Hematopoietic multipotent progenitor cell treated with erythropoietin and hydrocortisone succinate and interleukin-3 and kit ligand, for 8 days (in vitro differentiated cells): ENCODE measurements around the gene MMP24OS.

Source experiments
- DNase-seq: peaks from one replicate; pipeline ENCODE4 v3.0.0-alpha.2; 2015

The MMP24OS gene

DNA sequence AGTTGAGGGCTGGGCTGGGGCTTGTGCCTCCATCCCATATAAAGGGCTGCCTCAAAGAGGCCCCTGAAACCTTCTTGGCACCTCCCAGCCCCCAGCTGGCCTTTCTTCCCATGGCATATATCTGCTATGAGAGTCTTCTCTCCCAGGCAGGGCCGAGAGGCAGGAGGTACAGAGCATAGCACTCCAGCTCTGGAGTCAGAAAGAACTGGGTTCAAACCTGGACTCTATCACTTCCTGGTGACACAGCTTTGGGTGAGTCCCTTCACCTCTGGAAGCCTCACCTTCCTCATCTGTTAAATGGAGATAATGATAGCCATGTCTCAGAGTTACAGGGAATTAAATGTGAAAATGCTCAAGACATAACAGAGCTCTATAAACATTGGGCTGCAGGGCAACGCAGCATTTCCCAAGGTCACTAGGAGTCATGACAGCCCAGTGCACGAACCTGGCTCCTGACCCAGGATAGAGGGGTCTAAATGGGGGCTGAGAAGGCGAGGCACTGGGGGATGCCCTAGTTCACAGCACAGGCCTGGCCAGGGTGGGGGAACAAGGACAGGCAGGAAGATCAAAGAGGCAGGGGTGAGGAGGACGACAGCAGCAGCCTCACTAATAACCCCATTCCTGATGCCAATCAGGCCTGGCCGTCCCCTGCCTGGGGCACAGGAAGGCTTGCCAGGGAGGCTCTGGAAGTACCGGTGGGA lies 12.4 kb upstream of the MMP24OS start:
- no peak for DNase-seq

DNA sequence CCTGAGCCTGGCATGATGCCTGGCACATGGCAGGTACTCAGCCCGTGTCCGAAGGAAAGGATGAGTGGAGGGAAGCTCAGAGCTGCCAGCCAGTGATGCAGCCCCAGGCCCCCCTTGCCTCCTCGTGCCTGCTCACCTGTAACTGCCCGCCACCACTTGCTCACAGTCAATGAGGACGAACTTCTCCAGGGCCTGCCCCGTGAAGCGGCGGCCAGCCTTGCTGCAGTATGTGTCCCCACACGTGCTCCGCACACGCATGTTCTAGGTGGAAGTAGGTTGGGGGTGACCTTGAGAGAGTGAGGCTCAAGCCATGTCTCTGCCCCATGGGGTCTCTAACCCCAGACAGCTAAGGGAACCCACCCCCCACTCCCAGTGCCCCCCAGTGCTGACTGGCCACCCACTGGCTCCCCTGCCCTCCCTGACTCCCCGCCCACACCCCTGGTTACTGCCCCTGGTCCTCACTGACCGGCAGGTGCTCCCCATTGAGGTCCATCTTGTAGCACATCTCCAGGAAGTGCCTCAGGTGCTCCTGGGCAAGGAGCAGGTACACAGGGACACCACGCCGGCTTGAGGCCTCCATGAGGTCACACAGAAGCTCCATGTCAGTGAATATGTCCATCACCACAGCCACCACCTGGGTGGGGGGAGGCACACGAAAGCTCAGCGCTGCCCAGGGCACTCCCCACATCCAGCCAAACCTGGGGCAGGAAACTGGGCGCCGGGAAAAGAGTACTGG lies 10.6 kb upstream of the MMP24OS start:
- DNase-seq, result no peak

DNA sequence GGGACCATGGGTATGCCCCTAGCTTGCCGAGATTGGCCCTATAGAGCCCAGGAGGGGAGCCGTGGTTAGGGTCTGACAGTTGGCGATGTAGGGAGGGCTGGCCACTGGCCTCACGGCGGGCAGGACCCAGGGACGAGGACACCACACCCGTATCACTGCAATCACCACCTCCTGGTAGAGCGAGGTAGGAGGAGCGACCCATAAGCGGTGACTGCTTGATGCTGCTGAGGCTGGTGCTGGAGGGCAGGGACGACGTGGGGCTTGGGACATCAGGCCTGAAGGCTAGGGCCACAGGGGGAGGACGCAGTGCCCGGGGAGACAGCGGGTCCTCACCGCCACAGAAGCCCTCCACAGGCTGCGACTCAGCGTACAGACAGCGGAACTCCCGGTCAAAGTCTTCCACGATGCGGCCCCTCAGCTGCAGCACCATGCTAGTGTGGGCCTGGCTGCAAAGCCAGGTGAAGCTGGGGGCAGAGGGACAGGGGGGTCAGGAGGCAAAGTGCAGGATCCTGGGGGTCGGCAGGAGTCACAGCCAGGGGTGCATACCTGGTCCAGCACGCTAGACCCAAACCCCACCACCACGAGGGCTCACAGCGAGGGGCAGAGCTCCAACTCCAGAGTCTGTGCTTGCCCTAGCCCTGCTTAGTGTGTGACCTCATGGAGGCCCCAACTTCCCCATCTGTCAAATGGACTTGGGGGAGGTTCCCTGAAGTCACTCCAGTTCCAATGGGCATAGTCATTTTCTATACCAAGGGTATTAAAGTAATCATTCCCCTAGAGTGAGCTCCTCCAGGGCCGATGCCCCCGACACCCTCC lies 9.8 kb upstream of the MMP24OS start:
- DNase-seq, result no peak

DNA sequence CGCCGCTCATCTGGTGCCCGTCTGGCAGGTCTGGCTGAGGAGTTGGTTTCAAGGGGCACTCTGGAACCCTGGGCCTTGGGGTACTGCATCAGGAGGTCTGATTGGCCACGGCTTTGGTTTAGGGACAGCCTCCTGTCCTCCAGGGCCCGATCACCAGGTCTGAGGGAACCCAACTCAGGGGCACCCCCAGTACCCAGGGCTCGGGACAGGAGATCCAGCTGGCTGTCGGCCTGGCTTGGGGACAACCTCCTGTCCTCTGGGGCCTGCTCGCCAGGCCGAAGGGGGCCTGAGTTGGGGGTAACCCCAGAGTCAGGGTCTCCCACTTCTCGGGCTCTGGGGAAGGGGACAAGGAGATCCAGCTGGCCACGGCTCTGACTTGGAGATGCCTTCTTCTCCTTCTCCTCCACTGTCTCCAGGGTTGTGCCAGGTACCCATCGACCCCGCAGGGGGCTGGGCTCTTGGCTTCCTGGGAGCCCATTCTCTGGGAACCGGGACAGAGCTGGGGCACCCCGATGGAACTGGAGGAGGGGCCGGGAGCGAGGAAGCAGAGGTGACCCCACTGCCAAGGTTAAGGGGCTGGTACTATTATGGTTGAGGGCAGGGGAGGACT lies 9.1 kb upstream of the MMP24OS start:
- DNase-seq, result no peak

DNA sequence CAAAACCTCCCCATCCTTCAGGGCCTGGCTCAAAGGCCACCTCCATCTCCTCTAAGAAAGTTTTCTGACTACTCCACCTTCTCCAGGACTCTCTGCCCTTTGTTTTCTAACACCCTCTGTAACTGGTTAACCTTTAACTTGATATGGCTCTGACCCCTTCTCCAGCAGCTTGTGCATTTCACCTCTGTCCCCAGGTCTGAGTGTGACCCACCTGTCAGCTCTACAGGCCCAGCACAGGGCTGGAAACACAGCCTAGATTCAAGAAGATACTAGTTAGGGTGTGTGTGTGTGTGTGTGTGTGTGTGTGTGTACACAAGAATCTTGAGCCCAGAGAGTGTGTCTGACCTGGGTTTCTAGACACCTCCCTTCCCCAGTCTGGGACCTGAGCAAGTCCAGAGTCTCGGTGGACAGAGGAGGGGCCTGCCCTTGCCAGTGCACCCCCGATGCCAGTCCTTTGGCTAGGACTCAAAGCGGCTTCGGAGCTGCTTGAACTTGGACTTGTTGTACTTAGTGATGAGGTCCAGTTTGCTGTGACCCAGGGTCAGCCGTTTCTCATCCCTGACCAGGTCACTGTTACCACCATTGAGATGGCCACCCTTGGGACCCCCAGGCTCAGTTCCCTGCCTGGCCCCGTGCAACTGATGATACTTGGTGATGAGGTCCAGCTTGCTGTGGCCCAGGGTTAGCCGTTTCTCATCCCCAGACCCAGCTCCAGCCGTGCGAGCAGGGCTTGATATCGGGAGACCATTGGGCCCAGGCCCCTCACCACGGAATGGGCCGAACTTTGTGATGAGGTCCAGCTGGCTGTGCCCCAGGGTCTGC lies 8.4 kb upstream of the MMP24OS start:
- DNase-seq, result no peak

DNA sequence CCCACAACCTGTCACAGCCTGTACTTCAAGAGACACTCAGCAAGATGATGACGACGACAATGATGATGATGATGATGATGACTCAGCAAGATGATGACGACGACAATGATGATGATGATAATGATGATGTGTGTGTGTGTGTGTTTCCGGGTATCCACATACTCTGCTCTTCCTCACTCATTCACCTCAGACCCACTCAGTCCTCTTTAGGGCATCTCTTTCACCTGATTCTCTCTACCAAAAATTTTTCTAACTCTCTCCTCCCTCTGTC lies 7.8 kb upstream of the MMP24OS start:
- no peak for DNase-seq

DNA sequence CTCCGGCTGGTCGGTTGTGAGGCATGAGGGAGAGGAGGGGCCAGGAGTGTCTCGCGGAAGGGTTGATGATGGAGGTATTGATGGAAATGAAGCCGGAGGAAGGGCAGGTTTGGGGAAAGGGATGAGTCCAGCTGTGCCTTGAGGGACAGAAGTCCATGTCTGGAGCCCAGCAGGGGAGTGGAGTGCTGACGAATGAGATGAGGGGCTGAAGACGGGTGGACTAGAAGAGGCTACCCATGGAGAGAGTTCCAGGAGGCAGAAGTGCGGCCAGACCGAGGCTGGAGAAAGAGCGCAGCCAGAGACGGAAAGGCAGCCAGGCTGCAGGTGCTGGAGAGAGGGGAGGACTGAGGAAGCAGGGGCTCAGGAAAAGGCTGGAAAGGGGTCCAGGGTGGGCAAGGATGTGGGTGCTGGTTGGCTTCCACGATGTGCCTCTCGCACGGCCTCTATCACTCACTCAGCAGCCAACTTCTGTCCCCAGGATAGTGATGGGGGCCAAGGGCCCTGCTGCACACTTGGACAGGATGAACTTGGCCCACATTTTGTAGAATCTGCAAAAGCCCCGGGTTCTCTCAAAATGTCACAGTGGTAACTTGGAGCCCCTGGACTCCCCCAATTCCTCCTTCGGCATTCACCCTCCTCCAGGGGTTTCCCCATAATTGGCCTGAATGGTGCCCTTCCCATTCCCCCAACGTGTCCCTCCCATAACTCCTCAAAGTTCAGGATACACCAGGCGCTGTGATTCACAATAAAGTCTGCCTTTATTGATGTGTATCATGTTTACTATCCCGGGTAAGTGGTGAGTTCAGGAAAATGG lies 7.3 kb upstream of the MMP24OS start:
- no peak for DNase-seq

DNA sequence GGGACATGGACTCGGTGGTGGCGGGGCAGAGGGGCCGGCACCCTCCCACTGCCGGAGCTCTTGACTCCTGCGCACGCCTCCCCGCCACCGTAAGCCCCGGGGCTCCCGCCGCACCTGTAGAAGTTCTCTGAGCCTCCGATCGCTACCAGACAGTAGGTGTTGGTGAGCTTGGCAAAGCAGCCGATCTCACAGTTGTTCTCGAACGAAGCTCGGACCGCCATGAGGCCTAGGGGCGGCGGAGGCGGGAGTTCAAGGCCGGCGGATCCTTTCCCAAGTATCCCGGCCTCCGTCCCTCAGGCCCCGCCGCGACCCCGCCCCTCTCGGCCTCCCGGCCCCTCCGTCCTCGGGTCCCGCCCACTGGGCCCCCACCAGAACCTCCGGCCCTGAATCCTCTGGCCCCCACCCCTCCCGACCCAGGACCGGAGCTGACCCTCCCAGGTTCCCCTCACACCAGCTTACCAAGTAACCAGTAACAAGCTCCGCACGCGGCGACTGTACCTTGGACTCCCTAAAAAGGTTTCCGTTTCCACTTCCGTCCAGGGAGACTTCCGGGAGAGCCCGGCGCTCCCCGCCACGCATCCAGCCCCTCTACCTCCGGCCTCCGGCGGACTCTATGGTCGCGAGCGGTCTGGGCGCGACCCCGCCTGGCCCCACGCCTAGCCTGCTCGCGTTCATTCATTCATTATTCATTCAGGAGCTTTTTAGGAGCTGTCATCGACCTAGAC lies 6.5 kb upstream of the MMP24OS start, which contains the start of gene EIF6:
Gene EIF6 (minus strand): TSS at position 506 of the 725 bp plus-strand sequence. CDS start 285 bp downstream, at position 221.
- peak; percentile 91 for DNase-seq

DNA sequence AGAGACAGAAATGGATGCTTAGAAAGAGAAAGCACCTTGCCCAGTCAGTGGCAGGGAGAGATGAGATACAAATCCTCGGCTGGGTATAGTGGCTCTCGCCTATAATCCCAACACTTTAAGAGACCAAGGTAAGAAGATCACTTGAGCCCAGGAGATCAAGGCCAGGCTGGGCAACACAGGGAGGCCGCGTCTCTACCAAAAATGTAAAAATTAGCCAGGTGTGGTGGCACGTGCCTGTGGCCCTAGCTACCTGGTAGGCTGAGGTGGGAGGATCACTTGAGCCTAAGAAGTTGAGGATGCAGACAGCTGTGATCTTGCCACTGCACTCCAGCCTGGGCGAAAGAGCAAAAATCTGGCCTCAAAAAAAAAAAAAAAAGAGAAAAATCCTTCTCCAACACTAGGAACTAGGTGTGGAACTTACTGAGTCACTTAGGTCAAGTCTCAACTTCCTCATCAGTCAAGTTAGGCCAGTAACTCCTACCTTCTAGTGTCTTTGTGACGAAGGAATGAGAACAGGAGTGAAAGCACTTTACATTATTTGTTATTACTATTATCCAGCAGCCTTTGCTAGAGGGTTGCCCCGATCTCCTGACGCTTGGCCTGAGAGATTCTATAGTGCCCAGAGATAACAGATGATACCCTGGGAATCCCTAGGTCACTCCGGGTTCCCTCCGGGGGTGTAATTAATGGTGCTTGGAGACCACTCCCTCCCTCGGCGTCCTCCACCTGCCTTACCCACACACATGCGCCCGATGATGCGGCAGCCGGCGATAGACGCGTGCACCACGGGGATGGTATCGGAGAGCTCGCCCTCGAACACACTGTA lies 5.7 kb upstream of the MMP24OS start:
- DNase-seq, result no peak

DNA sequence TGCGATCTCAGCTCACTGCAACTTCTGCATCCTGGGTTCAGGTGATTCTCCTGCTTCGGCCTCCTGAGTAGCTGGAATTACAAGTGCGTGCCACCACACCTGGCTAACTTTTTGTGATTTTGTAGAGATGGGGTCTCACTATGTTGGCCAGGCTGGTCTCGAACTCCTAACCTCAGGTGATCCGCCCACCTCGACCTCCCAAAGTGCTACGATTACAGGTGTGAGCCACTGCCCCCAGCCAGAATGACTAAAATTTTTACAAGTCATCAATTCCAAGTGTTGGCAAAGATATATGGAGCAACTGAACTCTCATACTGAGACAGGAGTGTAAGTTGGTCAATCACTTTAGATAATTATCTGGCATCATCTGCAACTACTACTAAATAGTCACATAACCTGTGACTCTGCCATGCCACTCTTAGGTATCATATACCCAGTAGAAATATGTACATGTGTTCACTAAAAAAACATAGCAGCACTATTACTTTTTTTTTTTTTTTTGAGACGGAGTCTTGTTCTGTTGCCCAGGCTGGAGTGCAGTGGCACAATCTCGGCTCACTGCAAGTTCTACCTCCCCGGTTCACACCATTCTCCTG lies 3.7 kb upstream of the MMP24OS start:
- DNase-seq, result no peak

DNA sequence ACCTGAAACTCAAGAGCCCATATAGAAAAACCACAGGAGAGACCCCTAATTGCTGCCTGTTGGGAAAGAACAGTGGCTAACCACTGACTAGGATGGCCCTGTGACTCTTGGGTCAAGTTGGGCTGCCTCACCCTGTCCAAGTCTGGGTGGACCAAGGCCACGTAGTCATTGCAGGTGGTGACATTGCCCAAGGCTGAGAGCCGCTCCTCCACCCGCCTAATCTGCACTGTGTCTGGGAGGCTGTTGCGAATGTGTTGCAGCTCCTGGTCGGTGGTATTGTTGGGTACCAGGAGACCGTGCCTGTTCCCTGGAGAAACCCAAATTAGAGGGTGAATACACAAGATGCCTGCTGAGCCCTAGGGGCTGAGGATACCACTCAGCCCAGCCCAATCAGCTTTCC lies 2.6 kb upstream of the MMP24OS start:
- DNase-seq, result no peak

DNA sequence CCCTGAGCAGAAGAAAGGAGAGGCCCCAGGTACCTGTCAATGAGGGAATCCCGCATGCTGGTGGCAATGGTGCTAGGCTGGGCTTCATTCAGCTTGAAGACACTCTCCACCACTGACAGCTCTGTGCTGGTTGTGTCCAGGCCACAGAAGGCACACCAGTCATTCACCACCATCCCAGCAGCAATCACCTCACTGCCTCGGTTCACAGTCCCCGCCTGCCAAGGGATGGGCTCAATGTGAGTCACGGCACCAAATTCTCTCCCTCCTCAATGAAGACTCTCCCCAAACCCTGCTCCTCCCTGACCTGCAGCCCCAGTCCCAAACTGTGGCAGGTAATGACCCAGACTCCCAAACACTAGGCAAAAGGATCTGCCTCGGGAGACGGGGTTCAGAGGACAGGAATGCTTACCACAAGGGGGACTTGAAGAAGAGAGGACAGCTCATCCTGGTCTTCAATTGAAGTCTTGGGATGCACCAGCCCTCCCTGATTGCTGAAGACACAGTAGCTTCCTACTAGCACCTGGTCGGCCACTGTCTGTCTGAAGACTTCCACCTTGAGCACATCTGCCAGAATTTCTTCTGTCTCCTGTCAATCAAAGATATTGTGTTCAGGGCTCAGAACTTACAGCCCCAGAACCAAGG lies 1.7 kb upstream of the MMP24OS start:
- DNase-seq, result no peak

DNA sequence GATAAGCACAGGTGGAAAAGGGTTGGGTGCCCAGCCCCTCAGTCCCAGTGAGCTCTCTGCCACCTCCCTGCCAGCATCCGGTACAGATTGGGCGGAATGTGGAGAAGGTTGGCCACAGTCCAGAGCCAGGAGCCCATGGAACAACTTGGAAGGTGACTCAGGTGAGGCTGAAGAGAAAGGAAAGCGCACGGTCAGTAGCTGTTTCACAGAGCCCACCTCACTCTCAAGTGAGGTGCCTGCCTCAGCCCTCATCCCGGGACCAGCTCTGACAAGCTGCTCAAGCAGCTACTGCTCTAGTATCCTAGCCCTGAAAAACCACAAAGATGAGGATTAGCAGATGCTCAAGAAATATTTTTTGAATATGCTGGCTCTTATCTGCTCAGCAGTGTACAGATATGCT lies 1.1 kb upstream of the MMP24OS start:
- no peak for DNase-seq

DNA sequence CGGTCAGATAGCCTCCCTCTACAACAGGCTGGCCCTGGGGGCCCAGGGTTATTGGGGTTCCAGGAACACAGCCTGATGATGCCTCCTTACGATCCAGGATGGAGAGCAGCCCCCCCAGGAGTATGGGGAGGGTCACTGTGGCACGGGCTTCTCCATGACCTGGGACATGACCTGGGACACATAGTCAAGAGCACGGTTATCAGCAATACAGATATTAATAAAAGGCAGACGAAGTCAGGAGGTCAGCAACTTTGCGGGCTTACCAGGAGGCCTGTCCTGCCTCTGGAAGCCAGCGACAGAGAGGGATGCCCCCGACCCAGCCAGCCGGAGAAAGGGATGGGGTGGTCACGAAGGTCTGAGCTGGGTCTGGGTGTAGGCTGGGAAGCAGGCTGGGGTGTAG lies 795 bp downstream of the MMP24OS start:
- no peak for DNase-seq

DNA sequence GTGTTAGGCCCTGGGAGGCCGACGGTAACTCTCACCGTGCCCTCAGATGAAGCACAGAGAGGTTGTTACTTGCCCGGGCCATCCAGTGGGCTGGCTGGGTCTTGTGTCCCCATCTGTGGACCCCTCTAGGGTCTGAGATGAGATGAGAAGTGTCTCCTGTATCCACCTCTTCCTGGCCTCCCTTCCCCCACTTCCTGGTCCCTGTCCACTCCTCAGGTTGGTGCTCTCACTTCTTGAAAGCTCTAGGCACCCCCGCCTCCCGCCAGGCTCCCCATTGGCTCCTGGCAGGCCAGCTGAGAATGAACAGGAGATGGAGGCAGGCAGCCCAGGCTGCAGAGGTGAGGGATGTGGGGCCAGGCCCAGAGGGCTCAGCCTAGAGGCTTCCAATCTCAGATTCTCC lies 1.5 kb downstream of the MMP24OS start:
- no peak for DNase-seq

DNA sequence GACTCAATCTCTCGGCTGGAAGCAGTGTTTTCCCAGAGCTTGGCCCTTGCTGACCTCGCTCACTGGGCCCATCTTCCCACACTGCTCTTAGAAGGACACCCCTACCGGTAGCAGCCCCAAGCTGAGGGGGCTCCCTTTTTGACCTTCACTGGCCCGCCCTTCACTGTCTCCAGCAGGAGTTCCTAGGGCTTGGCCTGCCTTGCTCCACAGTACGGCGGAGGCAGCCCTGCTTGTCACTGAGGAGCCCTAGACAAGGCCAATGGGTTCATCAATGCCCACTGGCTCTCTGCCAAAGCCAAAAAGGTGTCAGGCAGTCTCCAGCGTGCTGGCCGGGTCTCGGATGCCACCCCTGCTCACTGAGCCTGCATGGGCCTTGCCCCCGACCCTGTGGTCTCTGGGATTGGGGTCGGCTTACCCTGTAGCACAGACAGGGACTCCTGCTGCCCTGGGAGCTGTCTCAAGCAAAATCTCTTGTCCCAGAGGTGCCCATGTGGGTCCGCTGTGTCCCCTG lies 2.1 kb downstream of the MMP24OS start:
- no peak for DNase-seq

DNA sequence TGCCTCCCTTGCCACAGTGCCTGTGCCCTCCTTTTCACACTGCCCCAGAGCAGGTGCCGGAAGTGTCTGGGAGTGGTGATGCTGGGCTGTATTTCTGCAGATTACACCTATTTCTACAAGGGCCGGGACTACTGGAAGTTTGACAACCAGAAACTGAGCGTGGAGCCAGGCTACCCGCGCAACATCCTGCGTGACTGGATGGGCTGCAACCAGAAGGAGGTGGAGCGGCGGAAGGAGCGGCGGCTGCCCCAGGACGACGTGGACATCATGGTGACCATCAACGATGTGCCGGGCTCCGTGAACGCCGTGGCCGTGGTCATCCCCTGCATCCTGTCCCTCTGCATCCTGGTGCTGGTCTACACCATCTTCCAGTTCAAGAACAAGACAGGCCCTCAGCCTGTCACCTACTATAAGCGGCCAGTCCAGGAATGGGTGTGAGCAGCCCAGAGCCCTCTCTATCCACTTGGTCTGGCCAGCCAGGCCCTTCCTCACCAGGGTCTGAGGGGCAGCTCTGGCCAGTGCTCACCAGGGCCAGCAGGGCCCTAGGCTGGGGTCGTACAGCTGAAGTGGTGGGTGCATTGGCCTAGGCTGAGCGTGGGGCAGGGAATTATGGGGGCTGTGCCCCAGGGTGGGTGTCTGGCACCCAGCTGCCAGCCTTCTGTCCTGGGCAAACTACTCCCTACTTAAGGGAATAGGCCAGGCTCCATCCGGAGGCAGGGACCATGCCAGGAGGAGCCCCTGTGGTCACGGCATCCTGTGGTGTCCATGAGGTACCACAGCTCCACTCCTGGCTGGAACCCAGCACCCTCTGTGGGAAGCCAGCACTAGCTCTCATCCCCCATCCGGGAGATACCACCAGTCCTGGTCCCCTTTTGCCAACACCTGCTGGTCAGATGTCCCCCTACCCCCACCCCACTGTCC lies 3.5 kb downstream of the MMP24OS start:
- no peak for DNase-seq
